Colonic mucosa (tissue), 4 donors: ENCODE measurements around the gene SND1. TPM values are rescaled to one million over a fixed set of nuclear protein-coding genes. Genes with fewer than 3 reads are reported as not detected.

Experiments
- DNase-seq: peaks from one replicate; pipeline ENCODE4 v3.0.0-alpha.2; 2020
- H3K27ac ChIP-seq: fragments of 200-600 bp; one replicate; pipeline ENCODE4 v1.8.0; 2021
- H3K27me3 ChIP-seq: fragments of 200-600 bp; one replicate; pipeline ENCODE4 v1.8.0; 2021
- H3K36me3 ChIP-seq: fragments of 200-600 bp; one replicate; pipeline ENCODE4 v1.8.0; 2021
- H3K4me1 ChIP-seq: fragments of 200-600 bp; one replicate; pipeline ENCODE4 v1.8.0; 2021; ENCODE audit warnings: mild to moderate bottlenecking
- H3K4me3 ChIP-seq: fragments of 200-600 bp; one replicate; pipeline ENCODE4 v1.8.0; 2021
- H3K9ac ChIP-seq, 2 donors: one replicate each; pipeline ENCODE4 v1.7.0; 2013; ENCODE audit warnings: control low read depth in 2 of 2, low read depth in 2 of 2, low read length in 2 of 2
- H3K9me3 ChIP-seq: fragments of 200-600 bp; one replicate; pipeline ENCODE4 v1.8.0; 2021
- intact Hi-C: fragments of 100-400 bp; cut with DNase I; formaldehyde crosslinking; loops from one replicate; pipeline ENCODE4 v1.14.1; 2022
- microRNA-seq: library from miRNA; unstranded; fragments of <30 nt; microRNA quantifications from one replicate; pipeline ENCODE4, GENCODE V29; 2019
- total RNA-seq, 2 donors: library from RNA; stranded (reverse); fragmentation: NEBNext Ultra II Directional in 1 of 2; extraction: Animal tissue kit (Norgen Biotek cat#: 25700) in 1 of 2; gene quantifications; one replicate each; pipeline ENCODE4 v1.2.1, GENCODE V29; 2021
- TF ChIP-seq, protein P1 (sequence below): fragments of 200-600 bp; IDR thresholded peaks from one replicate; pipeline ENCODE4 v1.8.0; 2022; ENCODE audit warnings: antibody characterized with exemption, mild to moderate bottlenecking
- donor health status: healthy.
- donor health status: DM: no; HTN: no; CAD: no.
- donor health status: DM: no; HTN: no; CAD: no.

Gene SND1
- total RNA-seq, 2 donors from 2014 or later = 134 to 163 TPM

DNA sequence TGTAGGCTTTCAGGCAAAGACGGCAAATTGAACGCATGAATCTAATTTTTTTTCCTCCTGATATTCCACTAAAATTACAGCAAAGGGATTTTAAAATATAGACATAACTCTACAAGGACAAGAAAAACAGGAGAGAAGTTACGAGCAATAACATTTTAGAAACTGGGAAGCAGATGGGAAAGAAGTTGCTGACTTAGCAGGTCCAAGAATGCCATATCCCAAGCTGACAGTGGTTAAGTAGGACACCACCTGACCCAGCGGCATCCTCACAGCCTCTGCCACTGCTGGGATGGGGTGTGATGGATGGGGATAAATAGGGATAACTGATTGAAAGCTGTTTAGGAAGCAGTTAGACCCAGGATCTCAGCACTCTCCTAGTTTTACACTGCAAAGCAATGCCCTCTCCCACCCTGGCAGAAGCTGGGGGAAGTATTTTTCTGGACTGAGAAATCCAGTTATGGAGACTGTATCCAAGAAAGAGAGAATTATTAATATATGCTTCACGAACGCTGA, 489.7 kb downstream of the SND1 start:
- H3K9me3 ChIP-seq = no peaks in the 10 kb centered on the region
- intact Hi-C loops = no loop called here
- DNase-seq = no peak
- H3K4me3 ChIP-seq = no peak overlapping the region
- H3K27ac ChIP-seq = no peak overlapping the region
- TF ChIP-seq, protein P1, sequence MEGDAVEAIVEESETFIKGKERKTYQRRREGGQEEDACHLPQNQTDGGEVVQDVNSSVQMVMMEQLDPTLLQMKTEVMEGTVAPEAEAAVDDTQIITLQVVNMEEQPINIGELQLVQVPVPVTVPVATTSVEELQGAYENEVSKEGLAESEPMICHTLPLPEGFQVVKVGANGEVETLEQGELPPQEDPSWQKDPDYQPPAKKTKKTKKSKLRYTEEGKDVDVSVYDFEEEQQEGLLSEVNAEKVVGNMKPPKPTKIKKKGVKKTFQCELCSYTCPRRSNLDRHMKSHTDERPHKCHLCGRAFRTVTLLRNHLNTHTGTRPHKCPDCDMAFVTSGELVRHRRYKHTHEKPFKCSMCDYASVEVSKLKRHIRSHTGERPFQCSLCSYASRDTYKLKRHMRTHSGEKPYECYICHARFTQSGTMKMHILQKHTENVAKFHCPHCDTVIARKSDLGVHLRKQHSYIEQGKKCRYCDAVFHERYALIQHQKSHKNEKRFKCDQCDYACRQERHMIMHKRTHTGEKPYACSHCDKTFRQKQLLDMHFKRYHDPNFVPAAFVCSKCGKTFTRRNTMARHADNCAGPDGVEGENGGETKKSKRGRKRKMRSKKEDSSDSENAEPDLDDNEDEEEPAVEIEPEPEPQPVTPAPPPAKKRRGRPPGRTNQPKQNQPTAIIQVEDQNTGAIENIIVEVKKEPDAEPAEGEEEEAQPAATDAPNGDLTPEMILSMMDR = no peak
- no peaks in the 10 kb centered on the region for H3K36me3 ChIP-seq
- H3K4me1 ChIP-seq = no peaks in the 10 kb centered on the region
- no peak overlapping the region for H3K9ac ChIP-seq
- H3K27me3 ChIP-seq = peaks cover 26% of the 10 kb centered on the region

Small RNA genes lying within 50 kb of the gene (microRNA-seq; reads per million reads assigned to microRNA genes)
- gene MIR593 = not detected

Other genes starting within 250 kb of the SND1 start
- 10 to 100 TPM; 18.6 to 21.4 TPM for gene GCC1, start 66.6 kb upstream of the SND1 start, total RNA-seq
- 100 to 1,000 TPM; 150 to 178 TPM for gene ARF5, start 63.8 kb upstream of the SND1 start, total RNA-seq
- gene FSCN3, start 58.5 kb upstream of the SND1 start, total RNA-seq = 1 to 10 TPM in 1 of 2 donors, not detected in 1; 1.3 TPM
- gene PAX4, start 34.1 kb upstream of the SND1 start, total RNA-seq = under 1 TPM; 0.67 to 0.88 TPM